Ovary (tissue), 3 donors: ENCODE results near the gene MAN1C1.

Experiments used
- CTCF ChIP-seq, 3 donors: fragments of 450-650 bp in 2 of 3; fragments of 200-600 bp in 1 of 3; IDR thresholded peaks; one replicate each; pipeline versions ENCODE4 v1.5.1 to v1.8.0; 2016 to 2022; ENCODE audit warnings: antibody characterized with exemption in 3 of 3, mild to moderate bottlenecking in 1 of 3
- EP300 ChIP-seq: sonication (generic); formaldehyde crosslinking; IDR thresholded peaks from one replicate; pipeline ENCODE4 v1.6.1; 2017; ENCODE audit warnings: antibody characterized with exemption
- POLR2A ChIP-seq: fragments of 450-650 bp; IDR thresholded peaks from one replicate; pipeline ENCODE4 v1.6.1; 2017; ENCODE audit warnings: antibody characterized with exemption, mild to moderate bottlenecking, moderate library complexity
- donor health status: DM: no; HTN: no; CAD: no.

DNA sequence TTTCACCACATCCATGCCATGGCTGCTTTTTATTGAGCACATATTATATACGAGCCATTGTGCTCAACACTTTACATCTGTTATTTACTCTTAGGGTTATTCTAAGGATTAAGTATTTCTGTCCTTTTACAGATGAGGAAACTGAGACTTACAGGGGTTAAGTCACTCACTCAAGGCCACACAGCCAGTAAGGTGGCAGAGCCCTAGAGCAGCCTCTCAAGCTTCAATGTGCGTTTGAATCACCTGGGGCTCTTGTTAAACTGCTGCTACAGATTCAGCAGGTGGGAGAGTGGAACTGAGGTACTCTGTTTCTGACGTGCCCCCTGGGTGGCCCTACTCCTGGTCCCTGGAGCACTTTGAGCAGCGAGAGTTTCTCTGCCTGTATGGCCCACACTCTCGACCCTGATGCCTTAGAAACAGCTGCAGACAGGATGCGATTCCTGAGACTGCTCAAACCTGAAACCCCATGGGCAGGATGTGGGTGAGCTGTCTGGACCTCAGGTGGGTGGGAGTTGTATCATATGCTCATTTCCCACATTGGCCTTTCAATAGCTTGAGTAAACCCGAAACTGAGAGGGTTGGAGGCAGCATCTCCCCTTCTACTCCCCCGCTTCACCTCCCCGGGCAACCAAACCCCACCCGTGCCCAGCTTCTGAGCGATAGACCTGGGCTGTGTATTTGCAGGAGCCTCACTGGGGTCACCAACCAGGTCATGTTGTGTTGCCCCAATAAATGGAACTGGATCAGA lies 59.3 kb downstream of the MAN1C1 start:
- TF ChIP-seq CTCF (IDR thresholded peaks at IDR 0.05) (no peak), POLR2A (no peak), EP300 (no peak)
